HG03196 (cell line): Measurements from ENCODE around the gene GRIN2C.

Source experiments
- ATAC-seq: cut with Tn5 transposase; IDR thresholded peaks from one replicate; pipeline ENCODE4 v1.9.1; 2021; ENCODE audit not compliant: unreplicated experiment

The GRIN2C gene

DNA sequence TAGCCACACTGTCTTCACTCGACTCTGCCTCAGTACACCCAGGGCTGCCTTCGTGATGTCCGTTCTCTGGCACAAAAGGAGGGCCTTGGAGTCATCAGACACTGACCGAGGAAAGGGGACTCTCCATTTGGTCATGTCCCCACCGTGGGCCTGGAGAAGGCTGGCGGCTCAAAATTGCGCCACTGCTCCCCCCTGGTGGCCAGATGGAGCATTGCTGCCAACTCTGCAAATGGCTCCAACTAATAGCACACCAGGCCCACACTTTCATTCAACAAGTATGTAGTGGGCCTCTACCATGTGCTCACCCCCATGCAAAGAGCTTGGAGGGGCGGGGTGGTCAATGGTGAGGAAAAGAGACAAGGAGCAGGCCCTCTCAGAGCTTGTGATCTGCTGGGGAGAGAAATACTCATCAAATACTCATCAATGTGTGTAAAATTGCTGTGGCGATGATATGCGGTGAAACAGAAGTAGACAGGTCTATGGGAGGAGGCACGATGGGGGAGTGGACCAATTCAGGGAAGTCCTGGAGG is 5.2 kb upstream of the GRIN2C start:
- ATAC-seq = no peak

DNA sequence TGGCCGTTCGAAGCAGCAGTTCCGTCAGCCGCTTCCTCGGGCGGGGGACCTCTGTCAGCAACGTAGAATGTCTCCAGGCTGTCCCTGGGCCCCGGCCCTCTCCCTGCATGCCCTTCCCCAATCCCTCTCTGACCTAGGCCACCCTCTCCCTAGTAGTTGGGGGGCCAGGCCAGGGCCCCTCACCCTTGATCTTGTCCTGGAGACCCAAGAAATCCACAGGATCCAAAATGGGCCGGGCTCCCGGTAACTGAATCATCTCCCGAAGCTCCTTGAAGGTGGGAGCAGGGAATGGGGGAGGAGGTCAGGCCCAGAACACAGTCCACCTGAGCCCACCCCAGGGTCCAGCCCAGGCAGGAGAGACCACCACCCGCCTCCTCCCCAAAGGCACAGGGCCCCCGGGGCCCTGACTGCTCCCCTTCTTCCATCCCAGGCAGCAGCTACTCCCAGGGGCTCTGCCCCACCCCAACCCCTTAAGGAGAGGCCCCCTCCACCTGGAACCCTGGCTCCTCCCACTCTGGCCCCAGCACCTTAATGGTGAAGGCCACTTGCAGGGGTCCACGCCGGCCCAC is 4.7 kb upstream of the GRIN2C start:
- no peak for ATAC-seq

DNA sequence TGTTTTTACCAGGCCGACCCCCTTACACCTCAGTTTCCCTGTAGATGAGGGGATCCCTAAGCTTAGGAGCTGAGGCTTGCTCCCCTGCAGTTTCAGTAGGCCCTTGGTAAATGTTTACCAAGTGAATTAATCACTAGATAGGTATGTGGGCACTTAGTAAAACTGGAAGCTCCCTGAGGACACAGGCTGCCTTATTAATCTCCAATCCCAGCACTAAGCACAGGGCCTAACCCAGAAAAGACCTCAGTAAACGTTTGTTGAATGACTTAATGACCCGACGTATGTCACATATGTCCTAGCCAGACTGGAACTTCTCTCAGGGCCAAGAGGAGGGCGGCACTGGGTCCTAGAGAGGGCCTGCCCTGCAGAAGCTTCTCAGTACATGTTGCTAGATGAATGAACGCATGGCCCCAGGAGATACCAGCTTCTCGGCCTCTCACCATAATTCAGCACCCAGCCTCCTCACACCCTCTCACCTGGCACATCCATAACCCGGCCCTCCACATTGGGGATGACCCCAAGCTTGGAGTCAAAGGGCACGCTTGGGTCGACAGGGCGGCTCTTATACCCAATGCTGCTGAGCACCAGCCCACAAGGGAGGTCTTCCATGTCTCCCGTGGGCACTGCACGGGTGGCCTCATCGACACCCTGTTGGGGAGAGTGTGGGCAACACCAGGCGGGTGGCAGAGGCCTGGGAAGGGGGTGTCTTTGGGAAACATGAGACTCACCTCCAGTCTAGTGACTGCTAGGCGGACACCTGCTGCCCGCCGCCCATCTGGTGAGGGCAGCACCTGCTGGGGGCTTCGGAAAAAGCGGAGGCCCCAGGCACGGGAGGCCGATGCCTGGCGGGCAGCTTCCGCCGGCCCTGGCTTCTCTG is 4.0 kb upstream of the GRIN2C start:
- no peak for ATAC-seq

DNA sequence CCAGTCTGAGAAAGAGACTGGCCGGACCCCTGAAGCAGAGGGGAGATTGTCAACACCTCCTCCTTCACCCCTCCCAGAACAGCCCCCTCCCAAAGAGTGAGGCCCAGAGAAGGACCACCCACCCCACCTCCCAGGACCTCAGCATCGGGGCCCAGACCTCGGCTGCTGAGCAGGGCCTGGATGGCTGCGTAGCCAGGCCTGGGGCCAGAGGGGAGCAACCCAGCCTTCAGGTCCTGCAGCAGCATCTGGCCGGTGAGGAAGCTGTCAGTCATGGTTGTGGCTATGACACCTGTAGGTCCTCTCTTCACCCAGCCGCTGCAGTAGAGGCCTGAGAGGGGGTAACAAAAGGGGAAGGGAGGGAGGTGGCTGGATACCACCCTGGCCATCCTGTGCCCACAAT is 3.2 kb upstream of the GRIN2C start:
- ATAC-seq = no peak

DNA sequence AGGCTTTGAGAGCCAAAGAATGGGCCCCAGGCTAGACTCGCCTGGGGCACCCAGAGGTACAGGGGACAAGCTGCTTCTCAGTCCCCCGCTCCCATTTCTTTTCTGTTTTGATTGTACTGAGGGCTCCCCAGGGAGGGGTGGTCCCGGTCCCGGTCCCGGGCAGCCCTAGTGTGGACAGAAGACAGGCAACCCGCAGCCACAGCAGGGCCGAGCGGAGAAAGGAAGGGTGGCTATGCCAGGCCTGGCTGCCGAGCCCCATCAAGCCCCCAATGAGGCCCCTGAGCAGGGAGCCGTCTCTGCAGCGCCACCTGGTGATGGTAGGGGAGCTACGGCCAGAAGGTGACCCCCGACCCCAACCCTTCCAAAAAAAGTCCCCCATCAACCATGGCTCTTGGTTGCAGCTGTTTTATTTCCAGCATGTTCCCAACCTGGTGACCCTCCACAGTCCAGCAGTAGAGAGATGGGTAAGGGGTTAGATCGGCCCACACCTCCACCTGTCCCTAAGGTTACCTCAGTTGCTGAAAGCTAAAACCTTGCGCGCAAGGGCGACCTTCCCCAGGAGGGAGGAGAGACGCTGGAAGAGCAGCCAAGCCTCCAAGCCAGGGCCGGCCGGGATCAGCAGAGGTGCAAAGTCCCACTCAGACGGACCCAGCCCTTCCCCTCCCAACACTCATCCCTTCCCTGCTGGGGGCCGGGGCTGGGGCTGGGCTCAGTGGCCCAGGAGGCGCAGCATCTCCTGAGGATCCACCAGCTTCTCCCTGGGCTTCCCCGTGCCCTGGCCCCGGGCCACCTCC is 2.6 kb upstream of the GRIN2C start:
- ATAC-seq = no peak

DNA sequence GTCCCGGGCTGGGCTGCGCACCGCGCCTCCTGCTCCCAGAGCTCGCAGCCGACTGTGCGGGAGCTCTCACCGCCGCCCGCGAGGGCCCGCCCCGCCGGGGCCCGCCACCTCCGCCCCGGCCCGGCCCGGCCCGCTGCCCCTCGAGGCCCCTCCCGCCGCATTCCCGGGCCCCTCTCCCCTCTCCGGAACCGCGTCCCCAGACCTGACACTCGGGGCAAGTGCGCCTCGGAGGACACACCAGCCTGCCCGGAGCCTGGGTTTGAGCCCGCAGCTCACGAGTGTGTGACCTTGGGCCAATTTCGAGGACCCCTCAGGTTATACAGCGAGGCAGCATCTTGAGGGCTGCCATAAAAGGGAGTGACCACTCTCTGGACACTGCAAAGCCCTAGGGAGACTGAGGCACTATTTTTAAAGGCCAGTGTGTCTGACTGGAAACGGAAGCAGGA is 2.0 kb upstream of the GRIN2C start:
- ATAC-seq = no peak

DNA sequence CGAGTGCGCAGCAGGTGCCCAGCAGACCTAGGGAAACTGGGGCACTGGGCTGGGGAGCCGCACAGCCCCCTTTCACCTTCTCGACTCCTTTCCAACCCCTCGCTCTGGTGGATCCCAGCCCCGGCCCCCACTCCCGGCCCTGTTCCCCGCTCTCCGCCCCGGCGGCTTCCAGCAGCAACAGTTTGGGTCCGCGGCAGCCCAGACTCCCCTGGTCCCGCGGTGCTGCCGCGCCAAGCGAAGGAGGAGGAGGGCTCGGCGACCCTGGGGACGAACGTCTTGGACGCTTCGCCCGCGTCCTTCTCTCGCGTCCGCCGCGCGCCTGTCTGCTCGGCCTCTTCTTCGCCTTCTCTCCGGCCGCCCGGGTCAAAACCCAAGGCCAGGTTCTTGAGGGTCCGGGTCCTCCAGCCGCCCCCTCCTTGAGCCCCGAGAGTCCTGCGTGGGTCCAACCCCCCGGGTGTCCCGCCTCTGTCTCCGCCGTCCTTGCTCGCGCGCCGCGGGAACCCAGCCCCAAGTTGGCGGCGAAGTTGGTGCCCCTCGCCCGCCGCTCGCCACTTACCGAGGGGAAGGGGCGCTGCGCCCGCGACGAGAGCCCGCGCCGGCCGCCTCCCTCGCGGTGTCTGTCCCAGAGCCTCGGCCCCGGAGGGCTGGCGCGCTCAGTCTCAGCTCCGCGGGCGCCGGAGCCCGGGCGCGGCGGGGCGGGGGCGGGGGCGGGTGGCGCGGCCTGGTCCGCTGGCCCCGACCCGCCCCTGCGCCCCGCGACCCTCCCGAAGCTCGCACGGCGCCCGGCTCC is 1.4 kb upstream of the GRIN2C start:
- no peak for ATAC-seq

DNA sequence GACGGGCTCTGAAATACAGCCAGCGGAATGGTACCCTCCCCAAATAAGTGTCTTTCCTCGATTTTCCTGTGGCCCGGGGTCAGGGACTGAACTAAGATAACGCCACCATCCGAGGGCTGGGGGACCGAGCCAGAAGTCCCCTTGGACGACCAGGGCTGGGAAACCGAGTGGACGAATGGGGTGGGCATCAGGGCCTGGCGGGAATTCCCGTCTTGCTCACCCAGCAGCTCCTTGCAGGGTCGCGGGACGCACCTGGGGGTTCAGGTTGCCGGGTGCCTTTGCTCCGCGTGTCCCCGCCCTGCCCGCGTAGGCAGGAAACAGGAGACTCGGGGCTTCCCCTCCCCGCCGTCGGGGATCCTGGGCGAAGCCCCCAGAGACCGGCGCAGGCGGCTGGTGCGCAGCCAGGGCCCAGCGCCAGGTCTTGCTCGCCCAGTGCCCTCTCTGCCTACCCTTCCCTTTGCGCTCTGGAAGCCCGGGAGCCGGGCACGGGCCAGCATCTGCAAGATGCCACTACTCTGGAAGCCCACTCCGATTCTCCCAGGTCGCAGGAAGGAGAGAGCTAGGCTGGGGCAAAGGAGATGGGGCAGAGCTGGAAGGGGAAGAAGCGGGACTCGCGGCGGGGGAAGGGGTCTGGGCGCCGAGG is 665 bp upstream of the GRIN2C start:
- no peak for ATAC-seq

DNA sequence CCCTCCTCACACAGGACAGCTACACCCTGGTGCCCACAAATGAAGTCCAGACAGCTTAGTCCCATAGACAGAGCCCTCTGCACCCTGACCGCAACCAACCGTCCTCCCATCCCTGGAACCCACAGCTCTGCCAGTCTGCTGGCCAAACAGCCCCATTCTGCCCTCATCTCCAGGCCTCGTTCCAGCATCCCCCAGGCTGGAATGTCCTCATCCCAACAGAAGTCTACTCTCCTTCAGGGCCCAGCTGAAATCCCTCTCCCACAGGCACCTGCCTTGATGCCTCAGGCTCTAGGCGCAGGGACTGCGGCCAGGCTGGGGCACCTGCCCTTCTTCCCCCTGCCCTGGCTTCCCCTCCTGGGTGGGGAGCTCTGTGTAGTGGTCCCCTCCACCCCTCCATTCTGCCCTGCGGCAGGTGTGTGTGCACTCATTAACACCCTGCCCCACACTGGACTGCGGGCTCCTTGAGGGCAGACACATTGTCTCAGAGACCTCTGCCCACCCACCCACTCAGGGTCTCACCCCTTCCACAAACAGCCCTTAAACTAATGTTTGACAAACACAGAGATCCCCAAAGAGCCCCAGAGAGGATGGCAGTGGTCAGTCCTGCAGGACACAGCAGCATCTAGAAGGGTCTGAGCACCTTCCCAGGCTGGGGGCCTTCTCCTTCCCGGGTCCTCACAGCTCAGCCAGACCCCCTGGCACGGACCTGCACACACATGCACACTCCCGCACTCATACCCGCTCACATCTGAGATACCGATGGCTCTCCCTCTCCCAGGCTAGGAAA is 820 bp downstream of the GRIN2C start:
- no peak for ATAC-seq

DNA sequence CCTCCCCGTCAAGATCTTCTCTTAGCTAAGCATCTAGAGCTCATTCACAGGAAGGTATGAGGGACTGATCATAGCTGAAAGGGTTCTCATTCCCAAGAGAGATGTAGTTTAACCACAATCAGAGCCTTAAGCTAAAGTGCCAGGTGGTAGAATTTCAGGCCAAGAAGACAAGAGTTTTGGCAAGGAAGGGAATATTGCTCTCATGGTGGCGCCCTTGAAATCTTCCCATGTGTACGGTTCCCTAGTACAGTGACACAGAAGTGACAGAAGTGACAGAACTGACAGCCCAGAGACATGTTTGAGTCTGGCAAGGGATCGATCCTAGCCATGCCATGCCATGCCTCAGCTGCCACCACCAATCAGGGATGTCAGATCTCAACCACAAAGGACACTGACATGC is 2.5 kb downstream of the GRIN2C start:
- no peak for ATAC-seq

DNA sequence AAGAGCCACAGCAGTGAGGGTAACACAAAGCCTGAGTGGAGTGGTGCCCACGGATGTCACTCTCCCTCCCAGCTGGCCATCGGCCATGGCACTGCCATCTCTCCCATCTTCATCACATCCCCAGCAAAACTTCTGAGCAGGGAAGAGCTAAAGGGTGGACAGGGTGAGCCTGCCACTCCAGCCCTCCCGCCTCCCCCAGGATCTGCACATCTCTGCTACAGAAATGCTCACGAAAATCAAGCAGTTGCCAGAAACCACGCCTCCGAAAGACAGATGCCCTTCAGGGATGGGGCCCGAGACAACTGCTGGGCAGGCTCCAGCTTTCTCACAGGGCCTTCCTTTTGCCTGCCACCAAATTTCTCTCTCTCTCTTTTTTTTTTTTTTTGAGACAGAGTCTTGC is 3.6 kb downstream of the GRIN2C start:
- ATAC-seq = no peak

DNA sequence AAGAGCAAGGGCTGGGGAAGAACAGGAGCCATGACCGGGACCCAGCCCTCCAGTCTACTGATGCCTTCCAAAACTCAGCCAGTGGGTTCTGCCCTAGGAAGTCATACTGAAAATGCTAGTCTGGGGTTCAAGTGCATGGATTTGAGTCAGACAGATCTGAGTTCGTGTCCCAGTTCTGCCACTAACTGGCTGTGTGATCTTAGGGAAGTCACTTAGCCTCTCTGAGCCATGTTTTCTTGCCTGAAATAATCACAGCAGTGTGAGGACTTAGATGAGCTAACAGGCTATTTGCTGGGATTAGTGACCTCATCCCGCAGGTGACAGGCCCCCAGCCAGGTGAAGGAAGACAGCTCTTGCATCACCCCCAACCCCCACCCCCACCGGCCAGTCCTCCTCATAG is 4.4 kb downstream of the GRIN2C start:
- ATAC-seq = no peak

DNA sequence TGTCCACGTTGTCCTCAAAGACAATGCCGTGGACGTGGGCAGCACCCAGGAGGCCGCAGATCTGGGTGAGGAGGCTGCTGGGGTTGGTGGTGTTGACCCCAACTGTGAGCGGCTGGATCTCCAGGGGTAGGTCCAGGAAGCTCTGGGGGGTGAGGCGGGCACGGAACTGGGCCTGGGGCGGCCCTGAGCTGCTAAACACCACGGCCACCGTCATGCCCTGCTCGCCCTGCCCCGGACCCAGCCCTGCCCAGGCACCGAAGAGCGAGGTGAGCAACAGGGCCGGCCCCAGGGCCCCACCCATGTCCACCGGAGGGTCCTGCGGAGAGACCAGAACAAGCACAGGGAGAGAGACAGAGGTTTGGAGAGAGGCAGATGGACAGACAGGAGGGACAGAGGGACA is 4.9 kb downstream of the GRIN2C start:
- ATAC-seq = no peak

DNA sequence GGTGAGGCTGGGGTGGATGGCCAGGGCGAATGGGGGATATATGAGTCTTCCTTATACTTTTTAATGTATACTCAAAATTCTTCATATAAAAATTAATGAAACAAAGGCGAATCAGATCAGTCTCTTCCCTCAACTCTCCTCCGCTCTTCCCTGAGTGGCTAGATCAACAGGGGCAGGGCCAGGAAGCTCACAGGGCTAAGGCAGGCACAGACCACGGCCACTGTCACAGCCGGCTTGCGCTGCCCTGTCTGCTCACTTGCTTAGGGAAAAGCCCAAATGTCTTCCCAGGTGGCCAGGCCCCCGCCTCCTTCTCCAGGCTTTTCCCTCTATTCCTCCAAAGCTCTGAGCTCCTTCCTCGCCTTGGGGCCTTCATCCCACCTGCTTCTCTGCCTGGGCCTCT is 6.0 kb downstream of the GRIN2C start:
- ATAC-seq = no peak

DNA sequence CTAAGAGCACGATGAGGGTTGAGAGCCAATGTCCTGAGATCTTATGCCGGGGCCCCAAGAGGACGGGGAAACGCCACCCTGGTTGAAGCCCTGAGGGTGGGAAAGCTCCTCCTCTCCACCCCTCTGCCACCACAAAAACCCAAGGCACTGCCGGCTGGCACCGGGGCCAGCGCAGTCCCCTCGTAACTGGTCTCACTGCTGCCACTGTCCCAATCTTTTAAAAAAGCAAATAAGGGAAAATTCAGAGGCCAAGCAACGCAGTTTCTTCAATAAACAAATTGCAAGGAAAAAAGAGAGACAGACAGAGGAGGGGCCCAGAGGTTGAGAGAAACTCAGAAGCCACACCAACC is 6.7 kb downstream of the GRIN2C start:
- no peak for ATAC-seq

DNA sequence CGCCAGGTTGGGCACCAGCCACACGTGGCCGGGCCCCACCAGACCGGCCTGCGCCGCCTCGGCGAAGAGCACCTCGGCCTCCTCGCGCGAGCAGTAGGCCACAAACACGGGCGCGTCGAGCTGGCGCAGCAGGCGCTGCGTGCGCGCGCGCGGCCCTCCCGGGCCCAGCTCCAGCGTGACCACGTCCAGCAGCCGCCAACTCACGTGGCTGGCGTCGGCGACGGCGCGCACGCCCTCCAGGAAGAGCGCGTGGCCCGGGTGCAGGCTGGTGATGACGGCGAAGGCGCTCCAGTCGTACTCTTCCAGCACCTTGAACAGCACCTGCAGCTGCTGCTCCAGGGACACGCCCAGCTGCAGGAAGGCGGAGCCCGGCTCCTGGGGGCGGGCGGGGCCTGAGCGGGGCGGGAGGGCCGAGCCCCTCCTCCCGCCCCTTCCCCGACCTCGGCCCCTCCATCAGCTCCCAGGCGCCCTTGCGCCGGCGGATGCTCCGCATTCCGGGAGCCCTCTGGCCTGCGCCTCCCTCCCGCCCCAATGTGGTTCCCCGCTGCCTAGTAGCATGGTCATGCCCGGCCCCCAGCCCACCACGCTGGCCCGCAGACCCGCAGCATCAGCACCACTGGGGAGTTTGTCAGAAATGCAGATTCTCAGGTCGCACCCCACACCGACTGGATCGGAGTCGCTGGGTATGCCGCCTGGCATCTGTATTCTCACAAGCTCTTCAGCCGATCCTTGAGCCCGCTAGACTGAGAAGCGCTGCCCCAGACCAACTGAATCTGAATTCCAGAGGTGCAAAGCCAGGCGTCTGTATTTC is 7.2 kb downstream of the GRIN2C start:
- ATAC-seq = no peak

DNA sequence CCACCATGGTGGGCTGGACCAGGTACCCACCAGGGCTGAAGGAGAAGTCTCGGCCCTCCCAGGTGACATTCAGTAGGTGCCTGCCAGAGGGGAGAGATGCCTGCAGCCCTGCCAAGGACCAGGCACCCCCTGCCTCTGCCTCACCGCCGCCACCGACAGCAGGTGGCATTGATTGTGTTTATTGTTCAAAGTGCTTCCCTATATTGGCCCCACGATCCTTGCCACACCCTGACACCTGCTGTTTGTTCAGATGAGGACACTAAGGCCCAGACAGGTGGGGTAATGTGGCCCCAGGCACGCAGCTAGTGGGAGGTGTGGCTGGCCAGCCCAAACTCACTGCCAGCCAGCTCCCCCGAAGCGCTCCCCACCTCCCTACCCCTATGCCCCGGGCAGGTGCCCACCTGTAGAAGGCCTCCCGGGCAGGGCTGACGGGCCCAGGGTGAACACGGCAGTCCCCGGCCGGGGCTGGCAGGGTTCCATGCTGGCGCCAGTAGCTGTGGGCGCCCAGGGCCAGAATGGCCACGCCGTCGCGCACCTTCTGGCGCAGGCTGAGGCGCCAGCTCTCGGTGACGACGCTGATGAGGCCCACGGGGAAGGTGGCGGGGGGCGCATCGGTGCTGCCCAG is 8.0 kb downstream of the GRIN2C start:
- ATAC-seq = no peak

DNA sequence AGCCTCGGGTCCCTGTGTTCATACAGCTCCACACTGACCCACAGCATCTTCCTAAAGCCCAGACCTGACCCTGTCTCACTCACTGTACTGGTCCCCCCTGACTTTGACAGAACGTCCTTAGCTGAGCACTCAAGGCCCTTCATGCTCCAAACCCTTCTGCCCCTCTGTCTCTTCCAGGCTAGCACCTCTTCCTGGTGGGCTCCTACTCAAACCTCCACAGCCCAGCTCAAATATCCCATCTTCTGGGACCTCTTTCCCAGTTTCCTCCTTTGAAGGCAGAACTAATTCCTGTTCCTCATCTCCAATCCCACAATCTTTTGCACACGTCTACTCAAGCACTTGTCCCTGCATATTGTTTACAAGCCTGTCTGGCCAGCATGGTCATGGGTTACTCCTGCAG is 8.8 kb downstream of the GRIN2C start:
- ATAC-seq = no peak
